WERI-Rb-1 (cell line): ENCODE results near the gene DAAM1.

Experiments used
- DNase-seq: peaks from one replicate; pipeline ENCODE4 v3.0.0-alpha.2; 2020
- H3K27ac ChIP-seq: fragments of 250-450 bp; sonication (Bioruptor Pico); 2 replicates; pipeline ENCODE4 v1.5.1; 2020; ENCODE audit warnings: mild to moderate bottlenecking, moderate library complexity
- H3K27me3 ChIP-seq: fragments of 250-450 bp; sonication (Bioruptor Pico); 2 replicates; pipeline ENCODE4 v1.5.1; 2021; ENCODE audit warnings: mild to moderate bottlenecking, low read depth, moderate library complexity; ENCODE audit not compliant: insufficient read depth, severe bottlenecking
- H3K36me3 ChIP-seq: fragments of 250-450 bp; sonication (Bioruptor Pico); 2 replicates; pipeline ENCODE4 v1.5.1; 2020; ENCODE audit warnings: mild to moderate bottlenecking, moderate library complexity
- H3K4me3 ChIP-seq: 2 replicates; pipeline ENCODE4 v1.5.1; 2011; ENCODE audit warnings: low read depth, mild to moderate bottlenecking, control low read depth, low read length
- H3K9me3 ChIP-seq: fragments of 250-450 bp; sonication (Bioruptor Pico); 2 replicates; pipeline ENCODE4 v1.5.1; 2021; ENCODE audit warnings: mild to moderate bottlenecking, moderate library complexity; ENCODE audit not compliant: severe bottlenecking
- TF ChIP-seq, protein P1 (sequence below): IDR thresholded peaks from 2 replicates; pipeline ENCODE4 v1.5.1; 2011; ENCODE audit warnings: low read depth, mild to moderate bottlenecking, control low read depth, inconsistent platforms, low read length

The DAAM1 gene

DNA sequence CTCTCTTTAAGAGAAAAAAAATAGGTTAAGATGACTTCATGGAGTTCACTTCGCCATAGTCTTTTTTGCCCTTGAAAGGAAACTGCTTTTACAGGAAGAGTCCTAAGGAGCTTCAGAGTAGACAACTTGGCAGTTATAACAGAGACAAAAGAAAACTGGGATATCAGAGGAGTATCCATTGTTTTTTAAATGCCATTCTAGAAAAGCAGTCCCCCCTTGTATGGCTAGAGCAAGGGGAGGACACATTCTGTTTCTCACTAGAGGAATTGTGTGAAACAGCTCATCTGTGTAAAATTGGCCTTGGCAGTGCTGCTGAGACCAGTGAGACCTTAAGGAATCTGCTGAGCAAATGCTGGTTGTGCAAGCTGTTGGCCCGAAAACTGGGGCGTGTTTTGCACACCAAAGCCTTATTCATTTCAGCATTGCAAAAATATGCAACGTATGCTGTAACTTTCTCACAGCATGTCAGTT is 148.7 kb downstream of the DAAM1 start:
- Histone ChIP-seq H3K27me3 (no peaks in the 10 kb centered on the region), H3K4me3 (no peak overlapping the region), H3K36me3 (peaks cover 65% of the 10 kb centered on the region), H3K27ac (no peak overlapping the region), H3K9me3 (no peaks in the 10 kb centered on the region)
- DNase-seq, result no peak
- TF ChIP-seq, protein P1, sequence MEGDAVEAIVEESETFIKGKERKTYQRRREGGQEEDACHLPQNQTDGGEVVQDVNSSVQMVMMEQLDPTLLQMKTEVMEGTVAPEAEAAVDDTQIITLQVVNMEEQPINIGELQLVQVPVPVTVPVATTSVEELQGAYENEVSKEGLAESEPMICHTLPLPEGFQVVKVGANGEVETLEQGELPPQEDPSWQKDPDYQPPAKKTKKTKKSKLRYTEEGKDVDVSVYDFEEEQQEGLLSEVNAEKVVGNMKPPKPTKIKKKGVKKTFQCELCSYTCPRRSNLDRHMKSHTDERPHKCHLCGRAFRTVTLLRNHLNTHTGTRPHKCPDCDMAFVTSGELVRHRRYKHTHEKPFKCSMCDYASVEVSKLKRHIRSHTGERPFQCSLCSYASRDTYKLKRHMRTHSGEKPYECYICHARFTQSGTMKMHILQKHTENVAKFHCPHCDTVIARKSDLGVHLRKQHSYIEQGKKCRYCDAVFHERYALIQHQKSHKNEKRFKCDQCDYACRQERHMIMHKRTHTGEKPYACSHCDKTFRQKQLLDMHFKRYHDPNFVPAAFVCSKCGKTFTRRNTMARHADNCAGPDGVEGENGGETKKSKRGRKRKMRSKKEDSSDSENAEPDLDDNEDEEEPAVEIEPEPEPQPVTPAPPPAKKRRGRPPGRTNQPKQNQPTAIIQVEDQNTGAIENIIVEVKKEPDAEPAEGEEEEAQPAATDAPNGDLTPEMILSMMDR, result no peak

DNA sequence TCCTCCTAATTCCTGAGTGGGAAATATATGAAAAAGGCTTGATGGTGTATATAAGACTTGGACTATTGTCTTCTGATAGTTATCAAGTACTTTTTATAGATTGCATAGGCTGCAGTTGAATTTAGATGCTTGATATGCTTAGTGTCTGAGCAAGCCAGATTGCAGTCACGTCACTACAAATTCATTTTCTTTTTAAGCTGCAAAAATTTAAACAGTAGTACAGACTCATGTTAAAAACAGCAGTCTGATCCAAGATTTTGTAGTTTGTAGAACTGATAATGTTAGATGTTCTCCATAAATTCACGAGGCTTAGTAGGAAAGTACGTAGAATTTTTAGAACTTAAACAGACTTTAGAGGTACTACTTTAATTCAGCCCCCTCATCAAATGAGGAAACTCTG is 150.3 kb downstream of the DAAM1 start:
- H3K27me3 ChIP-seq, result no peaks in the 10 kb centered on the region
- no peak for DNase-seq
- no peaks in the 10 kb centered on the region for H3K9me3 ChIP-seq
- H3K4me3 ChIP-seq, result no peak overlapping the region
- H3K27ac ChIP-seq, result no peak overlapping the region
- TF ChIP-seq, protein P1, result no peak
- peaks cover 53% of the 10 kb centered on the region for H3K36me3 ChIP-seq

DNA sequence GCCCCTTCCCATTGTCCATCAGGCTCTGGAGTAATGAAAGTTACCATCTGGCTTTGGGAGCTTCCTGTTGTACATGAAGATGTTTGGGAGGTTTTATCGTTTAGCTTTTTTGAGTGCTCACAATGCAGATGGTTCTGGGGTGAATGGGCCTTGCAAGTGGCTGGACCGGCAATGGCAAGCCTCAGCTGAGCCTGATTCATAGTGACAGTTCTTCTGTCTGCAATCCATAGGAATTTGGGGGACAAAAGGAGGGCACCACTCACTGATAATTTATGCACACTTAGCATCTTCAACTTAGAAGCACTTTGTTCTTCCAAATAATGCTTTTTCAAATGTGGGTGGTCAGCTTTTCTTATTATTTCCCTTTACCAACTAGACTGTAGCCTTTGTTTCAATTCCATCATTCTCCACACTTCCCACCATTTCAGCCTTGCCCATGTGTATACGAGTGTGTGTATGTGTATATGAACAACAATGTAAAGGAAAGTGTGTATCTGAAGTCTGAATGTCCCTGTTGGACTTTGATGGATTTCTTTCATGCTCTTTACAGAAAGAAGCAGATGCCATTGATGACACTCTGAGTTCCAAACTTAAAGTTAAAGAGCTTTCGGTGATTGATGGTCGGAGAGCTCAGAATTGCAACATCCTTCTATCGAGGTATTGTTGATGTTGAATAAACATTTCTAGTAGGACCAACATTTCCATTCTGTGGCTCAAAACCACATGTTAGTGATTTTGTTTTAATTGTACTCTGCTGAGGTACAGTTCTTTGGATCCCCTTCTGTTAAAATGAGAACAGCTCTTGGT is 151.3 kb downstream of the DAAM1 start:
- H3K27me3 ChIP-seq, result no peaks in the 10 kb centered on the region
- no peak overlapping the region for H3K4me3 ChIP-seq
- DNase-seq, result no peak
- H3K27ac ChIP-seq, result no peak overlapping the region
- no peaks in the 10 kb centered on the region for H3K9me3 ChIP-seq
- peaks cover 44% of the 10 kb centered on the region for H3K36me3 ChIP-seq
- TF ChIP-seq, protein P1, result no peak

DNA sequence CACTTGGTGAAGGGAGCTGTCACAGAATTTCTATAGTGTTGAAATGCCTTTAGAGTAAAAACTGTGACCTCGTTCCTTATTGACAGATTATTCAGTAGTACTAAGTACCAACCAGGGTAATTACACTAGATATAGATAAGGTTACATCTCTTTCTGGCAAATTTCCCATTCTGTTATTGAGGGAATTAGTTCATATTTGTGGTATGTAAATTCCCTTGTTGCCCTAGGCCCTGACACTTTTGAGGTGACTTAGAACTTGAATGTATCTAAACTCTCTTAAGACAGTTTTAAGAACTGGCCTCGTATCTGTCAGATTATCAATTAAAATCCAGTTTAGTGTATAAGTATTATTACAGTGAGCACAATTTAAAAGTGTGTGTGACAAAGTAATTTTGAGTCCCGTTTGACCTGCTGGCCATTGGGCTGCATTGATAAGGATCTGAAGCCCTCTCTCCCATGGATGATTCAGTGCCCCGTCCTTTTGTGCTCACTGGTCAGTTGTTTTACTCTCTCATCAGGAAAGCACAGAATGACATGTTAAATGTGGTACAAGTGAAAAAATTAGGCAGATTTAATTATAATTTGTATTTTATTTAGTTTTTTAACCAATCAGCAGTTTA is 153.5 kb downstream of the DAAM1 start:
- Histone ChIP-seq H3K4me3 (no peak overlapping the region), H3K9me3 (no peaks in the 10 kb centered on the region), H3K27me3 (no peaks in the 10 kb centered on the region), H3K36me3 (peaks cover 44% of the 10 kb centered on the region), H3K27ac (no peak overlapping the region)
- TF ChIP-seq, protein P1, result no peak
- DNase-seq, result no peak

DNA sequence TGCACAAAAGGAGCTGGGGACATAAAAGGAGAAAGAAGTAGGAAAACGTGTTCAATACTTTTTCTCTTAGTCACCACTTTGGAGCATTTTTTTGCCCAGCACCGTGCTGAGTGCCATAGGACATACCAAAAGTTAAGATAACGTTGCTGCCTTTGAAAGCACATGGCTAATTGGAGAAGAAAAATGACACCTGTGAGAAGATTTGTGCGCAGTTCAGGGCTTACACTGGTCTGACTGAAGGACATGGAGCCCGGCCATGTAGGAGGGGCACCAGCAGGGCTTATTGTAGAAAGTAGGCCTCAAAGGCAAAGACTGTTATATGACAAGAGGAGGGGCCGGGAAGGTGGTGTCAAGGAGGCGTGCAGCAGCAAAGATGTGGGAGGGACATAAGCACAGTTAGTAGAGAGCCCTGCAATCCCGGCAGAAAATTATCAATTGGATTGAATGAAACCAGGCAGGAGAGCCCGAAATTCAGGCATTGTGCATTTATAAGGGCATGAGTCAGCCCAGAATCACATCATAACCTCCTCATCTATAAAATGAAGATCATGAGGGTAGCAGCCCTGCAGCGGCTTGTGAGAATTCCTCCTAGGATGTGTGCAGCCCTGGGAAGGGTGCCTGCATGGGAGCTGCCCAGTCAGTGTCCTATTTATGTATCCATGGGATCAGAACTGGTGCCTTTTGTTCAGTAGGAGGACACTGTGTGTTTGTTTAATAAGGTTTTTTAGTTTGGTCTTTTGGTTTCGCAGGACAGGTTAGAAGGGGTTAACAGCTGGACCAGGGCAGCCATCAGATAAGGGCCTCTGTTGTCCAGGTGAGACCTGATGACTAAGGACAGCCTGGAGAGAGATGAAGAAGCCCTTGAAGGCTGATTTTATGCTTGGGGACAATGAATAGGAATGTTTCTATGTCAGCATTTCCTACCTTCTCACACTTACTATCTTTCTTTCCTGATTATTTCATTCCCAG is 154.3 kb downstream of the DAAM1 start:
- TF ChIP-seq, protein P1, result no peak
- Histone ChIP-seq H3K4me3 (no peak overlapping the region), H3K27ac (no peak overlapping the region), H3K36me3 (peaks cover 46% of the 10 kb centered on the region), H3K27me3 (no peaks in the 10 kb centered on the region), H3K9me3 (no peaks in the 10 kb centered on the region)
- DNase-seq, result no peak
